HepG2 (cell line): ENCODE results near the gene SPA17. TPM values are rescaled to one million over a fixed set of nuclear protein-coding genes. Genes with fewer than 3 reads are reported as not detected.

Source experiments
- CBFB ChIP-seq: sonication (generic); formaldehyde crosslinking; IDR thresholded peaks from 2 replicates; pipeline ENCODE4 v1.4.0; 2020; ENCODE audit warnings: missing genetic modification reagents
- FOXO1 ChIP-seq: sonication (generic); formaldehyde crosslinking; IDR thresholded peaks from 2 replicates; pipeline ENCODE4 v1.4.0; 2020; ENCODE audit warnings: missing genetic modification reagents
- GTF2F1 ChIP-seq: fragments of 150-350 bp; IDR thresholded peaks from 2 replicates; pipeline ENCODE4 v1.6.1; 2014; ENCODE audit warnings: low read length
- HBP1 ChIP-seq: IDR thresholded peaks from 2 replicates; pipeline ENCODE4 v1.6.1; 2016; ENCODE audit warnings: low read depth, control low read depth
- JUND ChIP-seq: sonication (generic); formaldehyde crosslinking; IDR thresholded peaks from 2 replicates; pipeline ENCODE4 v1.8.0; 2022; ENCODE audit warnings: mild to moderate bottlenecking, missing genetic modification reagents
- KDM2A ChIP-seq: sonication (generic); formaldehyde crosslinking; IDR thresholded peaks from 2 replicates; pipeline ENCODE4 v1.4.0; 2020; ENCODE audit warnings: low read depth, missing genetic modification reagents, borderline replicate concordance
- KMT2A ChIP-seq: sonication (generic); formaldehyde crosslinking; IDR thresholded peaks from 2 replicates; pipeline ENCODE4 v1.4.0; 2020; ENCODE audit warnings: missing genetic modification reagents
- MBNL3 ChIP-seq: fragments of 250-450 bp; sonication (Bioruptor Pico); conservative IDR thresholded peaks from 2 replicates; pipeline ENCODE4 v1.8.0; 2022; ENCODE audit warnings: mild to moderate bottlenecking, inconsistent platforms
- MED1 ChIP-seq: sonication (generic); formaldehyde crosslinking; IDR thresholded peaks from 2 replicates; pipeline ENCODE4 v1.4.0; 2020; ENCODE audit warnings: missing genetic modification reagents
- MYPOP ChIP-seq: sonication (generic); formaldehyde crosslinking; IDR thresholded peaks from 2 replicates; pipeline ENCODE4 v1.8.1; 2023; ENCODE audit warnings: mild to moderate bottlenecking, moderate library complexity, missing genetic modification reagents
- NBN ChIP-seq: fragments of 450-650 bp; conservative IDR thresholded peaks from 2 replicates; pipeline ENCODE4 v1.6.1; 2017
- PCBP2 ChIP-seq: fragments of 200-400 bp; formaldehyde crosslinking; optimal IDR thresholded peaks from 2 replicates; pipeline ENCODE3; 2018; ENCODE audit warnings: low read length, low read depth; ENCODE audit not compliant: poor library complexity, severe bottlenecking
- PHF21A ChIP-seq: sonication (generic); formaldehyde crosslinking; IDR thresholded peaks from 2 replicates; pipeline ENCODE4 v1.5.0; 2020; ENCODE audit warnings: mild to moderate bottlenecking, missing genetic modification reagents
- SETDB1 ChIP-seq: sonication (generic); formaldehyde crosslinking; IDR thresholded peaks from 2 replicates; pipeline ENCODE4 v1.5.1; 2020; ENCODE audit warnings: missing genetic modification reagents, mild to moderate bottlenecking, borderline replicate concordance
- SKI ChIP-seq: fragments of 450-650 bp; IDR thresholded peaks from one replicate; pipeline ENCODE4 v1.6.1; 2018; ENCODE audit warnings: mild to moderate bottlenecking; ENCODE audit not compliant: partially characterized antibody
- TOPORS ChIP-seq: sonication (generic); formaldehyde crosslinking; IDR thresholded peaks from 2 replicates; pipeline ENCODE4 v1.8.0; 2023; ENCODE audit warnings: mild to moderate bottlenecking, missing genetic modification reagents
- ZFP91 ChIP-seq: sonication (generic); formaldehyde crosslinking; IDR thresholded peaks from 2 replicates; pipeline ENCODE4 v1.9.0; 2022; ENCODE audit warnings: missing genetic modification reagents, mild to moderate bottlenecking, borderline replicate concordance
- ZNF10 ChIP-seq: sonication (generic); formaldehyde crosslinking; IDR thresholded peaks from 2 replicates; pipeline ENCODE4 v1.4.0; 2020; ENCODE audit warnings: mild to moderate bottlenecking, low read depth, missing genetic modification reagents, borderline replicate concordance
- ZNF160 ChIP-seq: sonication (generic); formaldehyde crosslinking; IDR thresholded peaks from 2 replicates; pipeline ENCODE4 v1.8.0; 2022; ENCODE audit warnings: mild to moderate bottlenecking, inconsistent platforms, missing genetic modification reagents
- ZNF282 ChIP-seq: fragments of 450-650 bp; IDR thresholded peaks from 2 replicates; pipeline ENCODE4 v1.6.1; 2018; ENCODE audit not compliant: partially characterized antibody
- ZNF770 ChIP-seq: sonication (generic); formaldehyde crosslinking; IDR thresholded peaks from 2 replicates; pipeline ENCODE4 v1.5.0; 2020; ENCODE audit warnings: mild to moderate bottlenecking, missing genetic modification reagents
- ZNF781 ChIP-seq: sonication (generic); formaldehyde crosslinking; IDR thresholded peaks from 2 replicates; pipeline ENCODE4 v1.5.1; 2020; ENCODE audit warnings: borderline replicate concordance, mild to moderate bottlenecking, missing genetic modification reagents; ENCODE audit errors: not compliant biosample characterization
- ZNF878 ChIP-seq: sonication (generic); formaldehyde crosslinking; IDR thresholded peaks from 2 replicates; pipeline ENCODE4 v1.8.1; 2023; ENCODE audit warnings: mild to moderate bottlenecking, missing genetic modification reagents, moderate library complexity
- ZSCAN20 ChIP-seq: sonication (generic); formaldehyde crosslinking; IDR thresholded peaks from 2 replicates; pipeline ENCODE4 v1.4.0; 2020; ENCODE audit warnings: missing genetic modification reagents, mild to moderate bottlenecking, borderline replicate concordance
- ZSCAN9 ChIP-seq: IDR thresholded peaks from 2 replicates; pipeline ENCODE4 v1.6.1; 2016; ENCODE audit warnings: borderline replicate concordance
- polyA plus RNA-seq, 8 experiments: library from polyadenylated mRNA; depleted of rRNA in 3 of 8; stranded (reverse) in 7 of 8; unstranded in 1 of 8; fragments of >200 nt; fragmentation: Illumina TruSeq in 4 of 8; extraction: Trizol in 4 of 8; gene quantifications; 2 replicates each; pipeline versions ENCODE4 v1.2.1 to v1.2.3, GENCODE V29; 2011 to 2016; ENCODE audit warnings: low read depth in 4 of 8, missing spikeins in 1 of 8, mixed read lengths in 1 of 8; ENCODE audit not compliant: insufficient read depth in 1 of 8
- total RNA-seq, 5 experiments: library from RNA; depleted of rRNA; stranded (reverse); fragments of >200 nt; fragmentation: Illumina TruSeq; extraction: Trizol; gene quantifications; 2 replicates each; pipeline ENCODE4 v1.2.3, GENCODE V29; 2016; ENCODE audit warnings: low read depth in 1 of 5

Gene SPA17
- total and polyA plus RNA-seq, 2 of the 13 experiments (the other 11 are each of a cell fraction or from before 2014, with no cell fraction given), result 4.4 to 8.4 TPM

GRCh38 chr11:124746621-124747243 lies 73.0 kb downstream of the SPA17 start (continued):
- no peak for TF ChIP-seq MBNL3 (CRISPR knock-in tag)
- TF ChIP-seq ZSCAN9 (CRISPR knock-in tag), result no peak
- TF ChIP-seq ZNF160 (CRISPR knock-in tag), result 0 out of 2 replicates have a peak, but pooled peaks have one; percentile 28
- no peak for TF ChIP-seq JUND
- TF ChIP-seq PCBP2, result no peak
- TF ChIP-seq NBN, result no peak
- TF ChIP-seq ZNF770 (CRISPR knock-in tag), result no peak
- no peak for TF ChIP-seq HBP1 (CRISPR knock-in tag)
- no peak for TF ChIP-seq TOPORS (CRISPR knock-in tag)
- no peak for TF ChIP-seq ZNF781 (CRISPR knock-in tag)
- no peak for TF ChIP-seq SKI
- no peak for TF ChIP-seq ZNF10 (CRISPR knock-in tag)
- no peak for TF ChIP-seq KMT2A (CRISPR knock-in tag)
- 0 out of 2 replicates have a peak, but pooled peaks have one; percentile 32 for TF ChIP-seq ZSCAN20 (CRISPR knock-in tag)
- no peak; the same call in 1 of the 2 replicates for TF ChIP-seq PHF21A
- 0 out of 2 replicates have a peak, but pooled peaks have one; percentile 55 for TF ChIP-seq ZNF878 (CRISPR knock-in tag)
- no peak for TF ChIP-seq SETDB1 (CRISPR knock-in tag)
- peak; percentile 86 for TF ChIP-seq MYPOP (CRISPR knock-in tag)
- 0 out of 2 replicates have a peak, but pooled peaks have one; percentile 12 for TF ChIP-seq FOXO1 (CRISPR knock-in tag)
- TF ChIP-seq GTF2F1, result no peak
- peak; percentile 67; the same call in 1 of the 2 replicates for TF ChIP-seq KDM2A (CRISPR knock-in tag)
- TF ChIP-seq ZFP91 (CRISPR knock-in tag), result peak; percentile 90
- TF ChIP-seq ZNF282, result no peak
- TF ChIP-seq MED1 (CRISPR knock-in tag), result peak; percentile 54
- no peak for TF ChIP-seq CBFB
